ENCODE results near the gene FAM156A. TPM values are rescaled to one million over a fixed set of nuclear protein-coding genes. Genes with fewer than 3 reads are reported as not detected.
"Not testable (repeated sequence)": the region's sequence is repeated elsewhere in the genome, so short reads cannot be mapped to it uniquely, and the experiment has no call there.

The FAM156A gene
- total RNA-seq, 2 experiments from 2014 or later = 19.3 to 23.3 TPM

GRCh38 chrX:52945838-52946494, 12.4 kb downstream of the FAM156A start:
- H3K27ac Mint-ChIP-seq; H3K4me1 Mint-ChIP-seq; H3K9me3 Mint-ChIP-seq; DNase-seq; ATAC-seq (ENCODE audit: low read depth); H3K4me3 Mint-ChIP-seq; POLR2A ChIA-PET; H3K36me3 Mint-ChIP-seq; H3K27me3 Mint-ChIP-seq: not testable (repeated sequence)

GRCh38 chrX:52941728-52942127, 16.6 kb downstream of the FAM156A start:
- H3K9me3 Mint-ChIP-seq; H3K27me3 Mint-ChIP-seq; H3K4me3 Mint-ChIP-seq; H3K36me3 Mint-ChIP-seq; POLR2A ChIA-PET; H3K27ac Mint-ChIP-seq; ATAC-seq (ENCODE audit: low read depth); H3K4me1 Mint-ChIP-seq; DNase-seq: not testable (repeated sequence)

GRCh38 chrX:52940704-52941103, 17.6 kb downstream of the FAM156A start:
- H3K4me1 Mint-ChIP-seq; DNase-seq; ATAC-seq (ENCODE audit: low read depth); H3K9me3 Mint-ChIP-seq; H3K27me3 Mint-ChIP-seq; POLR2A ChIA-PET; H3K27ac Mint-ChIP-seq; H3K36me3 Mint-ChIP-seq; H3K4me3 Mint-ChIP-seq: not testable (repeated sequence)

GRCh38 chrX:52935470-52935784, 22.9 kb downstream of the FAM156A start:
- peak overlapping the region; percentile 95 for H3K27ac Mint-ChIP-seq
- not testable (repeated sequence) for H3K9me3 Mint-ChIP-seq, H3K27me3 Mint-ChIP-seq, DNase-seq, H3K36me3 Mint-ChIP-seq, H3K4me1 Mint-ChIP-seq
- peak overlapping the region; percentile 87 for H3K4me3 Mint-ChIP-seq
- ATAC-seq (ENCODE audit: low read depth) = peak; percentile 9
- POLR2A ChIA-PET = interaction anchor here (1.1 kb wide), 1 partner anchor 60 kb away, joined by 7 read pairs; no protein-coding TSS in a partner anchor

- DNase-seq = peak; percentile 84
- Mint-ChIP-seq H3K9me3 (no peaks in the 10 kb centered on the region), H3K4me3 (peak overlapping the region; percentile 87), H3K36me3 (no peaks in the 10 kb centered on the region), H3K27ac (peak overlapping the region; percentile 95), H3K27me3 (no peaks in the 10 kb centered on the region), H3K4me1 (peaks cover 5% of the 10 kb centered on the region)
- POLR2A ChIA-PET = interaction anchor here (1.1 kb wide), 1 partner anchor 61 kb away, joined by 7 read pairs; no protein-coding TSS in a partner anchor
- peak; percentile 94 for ATAC-seq (ENCODE audit: low read depth)
Observed at GRCh38 chrX:52934704-52935469, 23.4 kb downstream of the FAM156A start.

GRCh38 chrX:52933976-52934703, 24.2 kb downstream of the FAM156A start:
- Mint-ChIP-seq H3K4me3 (peak overlapping the region; percentile 87), H3K36me3 (no peaks in the 10 kb centered on the region), H3K27ac (peak overlapping the region; percentile 95), H3K9me3 (no peaks in the 10 kb centered on the region), H3K27me3 (no peaks in the 10 kb centered on the region), H3K4me1 (peaks cover 5% of the 10 kb centered on the region)
- POLR2A ChIA-PET = no interaction called here
- DNase-seq (no peak), ATAC-seq (ENCODE audit: low read depth) (no peak)

- Mint-ChIP-seq H3K9me3 (no peaks in the 10 kb centered on the region), H3K4me3 (no peak overlapping the region), H3K27ac (no peak overlapping the region), H3K4me1 (peaks cover 5% of the 10 kb centered on the region), H3K27me3 (peaks cover 3% of the 10 kb centered on the region), H3K36me3 (no peaks in the 10 kb centered on the region)
- DNase-seq (no peak), ATAC-seq (ENCODE audit: low read depth) (no peak)
- POLR2A ChIA-PET = interaction anchor here (0.6 kb wide), 1 partner anchor 1125 kb away, joined by 3 read pairs; no protein-coding TSS in a partner anchor
Observed at GRCh38 chrX:52933213-52933612, 25.1 kb downstream of the FAM156A start.

- H3K4me1 Mint-ChIP-seq; H3K4me3 Mint-ChIP-seq; H3K9me3 Mint-ChIP-seq; DNase-seq; H3K27ac Mint-ChIP-seq; H3K27me3 Mint-ChIP-seq; H3K36me3 Mint-ChIP-seq; POLR2A ChIA-PET; ATAC-seq (ENCODE audit: low read depth): not testable (repeated sequence)
Observed at GRCh38 chrX:52930214-52930613, 28.1 kb downstream of the FAM156A start.

- peaks cover 11% of the 10 kb centered on the region for H3K4me1 Mint-ChIP-seq
- H3K4me3 Mint-ChIP-seq = no peak overlapping the region
- DNase-seq (no peak), ATAC-seq (ENCODE audit: low read depth) (no peak)
- H3K27ac Mint-ChIP-seq = no peak overlapping the region
- H3K27me3 Mint-ChIP-seq = peaks cover 10% of the 10 kb centered on the region
- H3K9me3 Mint-ChIP-seq = no peaks in the 10 kb centered on the region
- POLR2A ChIA-PET = no interaction called here
- no peaks in the 10 kb centered on the region for H3K36me3 Mint-ChIP-seq
Observed at GRCh38 chrX:52923781-52924241, 34.5 kb downstream of the FAM156A start.

GRCh38 chrX:52914704-52915103, 43.6 kb downstream of the FAM156A start:
- POLR2A ChIA-PET; H3K27me3 Mint-ChIP-seq; H3K9me3 Mint-ChIP-seq; ATAC-seq (ENCODE audit: low read depth); DNase-seq; H3K4me3 Mint-ChIP-seq; H3K27ac Mint-ChIP-seq; H3K36me3 Mint-ChIP-seq; H3K4me1 Mint-ChIP-seq: not testable (repeated sequence)

- H3K27ac Mint-ChIP-seq; DNase-seq; H3K4me3 Mint-ChIP-seq; H3K36me3 Mint-ChIP-seq; H3K9me3 Mint-ChIP-seq; H3K27me3 Mint-ChIP-seq; ATAC-seq (ENCODE audit: low read depth); H3K4me1 Mint-ChIP-seq; POLR2A ChIA-PET: not testable (repeated sequence)
Observed at GRCh38 chrX:52913681-52914080, 44.6 kb downstream of the FAM156A start.

- H3K27me3 Mint-ChIP-seq; POLR2A ChIA-PET; ATAC-seq (ENCODE audit: low read depth); H3K27ac Mint-ChIP-seq; H3K9me3 Mint-ChIP-seq; H3K4me3 Mint-ChIP-seq; H3K4me1 Mint-ChIP-seq; DNase-seq; H3K36me3 Mint-ChIP-seq: not testable (repeated sequence)
Observed at GRCh38 chrX:52909313-52909969, 48.9 kb downstream of the FAM156A start.

GRCh38 chrX:52907900-52908299, 50.4 kb downstream of the FAM156A start:
- H3K36me3 Mint-ChIP-seq; H3K4me1 Mint-ChIP-seq; POLR2A ChIA-PET; ATAC-seq (ENCODE audit: low read depth); DNase-seq; H3K27me3 Mint-ChIP-seq; H3K9me3 Mint-ChIP-seq; H3K27ac Mint-ChIP-seq; H3K4me3 Mint-ChIP-seq: not testable (repeated sequence)

Measured in activated naive CD8-positive, alpha-beta T cell treated with anti-CD3 and anti-CD28 coated beads, Interleukin-2, amount 10 ng/mL, durations not matched to agents 7 days and 5 days (primary cell).